Skeletal muscle satellite cell (primary cell): ENCODE measurements around the gene RBBP8NL.

Source experiments
- H3K27me3 ChIP-seq: 2 replicates; pipeline ENCODE4 v1.7.0; 2013; ENCODE audit warnings: low read length; ENCODE audit not compliant: control insufficient read depth, insufficient read depth
- H3K36me3 ChIP-seq: 2 replicates; pipeline ENCODE4 v1.7.0; 2013; ENCODE audit warnings: mild to moderate bottlenecking, control low read depth, low read length; ENCODE audit not compliant: insufficient read depth
- H3K4me1 ChIP-seq: 2 replicates; pipeline ENCODE4 v1.7.0; 2013; ENCODE audit warnings: low read length; ENCODE audit not compliant: control insufficient read depth, insufficient read depth
- H3K4me2 ChIP-seq: 2 replicates; pipeline ENCODE4 v1.7.0; 2013; ENCODE audit warnings: mild to moderate bottlenecking, low read length
- H3K4me3 ChIP-seq: 2 replicates; pipeline ENCODE4 v1.7.0; 2013; ENCODE audit warnings: low read length
- H3K9ac ChIP-seq: 2 replicates; pipeline ENCODE4 v1.7.0; 2013; ENCODE audit warnings: mild to moderate bottlenecking, low read depth, low read length, moderate library complexity
- H3K9me3 ChIP-seq: replicated peaks from 2 replicates; pipeline ENCODE4 v1.7.0; 2013; ENCODE audit warnings: mild to moderate bottlenecking, control low read depth, low read length

The RBBP8NL gene

DNA sequence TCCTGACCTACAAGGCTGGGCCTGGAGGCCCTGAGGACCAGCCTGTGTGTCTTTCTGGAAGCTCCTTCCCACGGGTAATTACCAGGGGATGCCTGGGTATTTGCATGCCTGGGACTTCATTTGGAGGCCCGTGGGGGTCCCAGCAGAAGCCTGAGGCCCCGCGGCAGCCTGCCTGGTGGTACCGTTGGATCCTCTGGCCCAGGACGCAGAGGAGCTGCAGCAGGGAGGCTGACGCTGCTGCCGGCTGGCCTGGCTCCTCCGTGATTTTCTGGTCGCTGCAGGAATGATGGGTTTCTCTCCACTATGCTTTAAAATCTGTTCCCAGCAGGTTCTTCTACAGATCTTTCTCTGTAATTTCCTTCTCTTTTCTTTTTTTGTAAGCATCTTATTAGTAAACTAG lies 26.8 kb downstream of the RBBP8NL start:
- H3K4me2 ChIP-seq, result no peak overlapping the region
- H3K9ac ChIP-seq, result no peak overlapping the region
- H3K4me1 ChIP-seq, result peaks cover under 1% of the 10 kb centered on the region
- no peaks in the 10 kb centered on the region for H3K27me3 ChIP-seq
- no peaks in the 10 kb centered on the region for H3K36me3 ChIP-seq
- H3K4me3 ChIP-seq, result no peak overlapping the region
- no peaks in the 10 kb centered on the region for H3K9me3 ChIP-seq

DNA sequence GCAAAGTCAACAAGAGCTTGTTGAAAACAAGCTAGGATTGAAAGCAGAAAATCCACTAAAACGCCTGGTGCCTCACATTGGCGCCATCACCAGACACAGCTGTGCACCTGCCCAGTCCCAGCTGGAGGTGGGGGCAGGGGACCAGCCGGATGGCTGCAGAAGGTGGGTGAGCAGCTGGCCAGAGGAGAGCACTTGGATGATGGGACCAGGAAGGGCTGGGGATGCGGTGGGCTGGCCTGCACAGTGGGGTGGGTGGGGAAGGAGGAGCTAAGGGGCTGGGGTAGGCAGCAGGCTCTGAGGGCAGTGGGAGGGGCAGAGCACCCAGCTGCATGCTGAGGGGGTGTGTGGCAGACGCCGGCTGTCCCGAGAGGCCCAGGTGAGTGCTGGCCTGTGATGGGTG lies 27.3 kb downstream of the RBBP8NL start:
- H3K9ac ChIP-seq, result no peak overlapping the region
- no peaks in the 10 kb centered on the region for H3K27me3 ChIP-seq
- no peaks in the 10 kb centered on the region for H3K36me3 ChIP-seq
- H3K4me3 ChIP-seq, result no peak overlapping the region
- no peaks in the 10 kb centered on the region for H3K4me1 ChIP-seq
- no peaks in the 10 kb centered on the region for H3K9me3 ChIP-seq
- no peak overlapping the region for H3K4me2 ChIP-seq

DNA sequence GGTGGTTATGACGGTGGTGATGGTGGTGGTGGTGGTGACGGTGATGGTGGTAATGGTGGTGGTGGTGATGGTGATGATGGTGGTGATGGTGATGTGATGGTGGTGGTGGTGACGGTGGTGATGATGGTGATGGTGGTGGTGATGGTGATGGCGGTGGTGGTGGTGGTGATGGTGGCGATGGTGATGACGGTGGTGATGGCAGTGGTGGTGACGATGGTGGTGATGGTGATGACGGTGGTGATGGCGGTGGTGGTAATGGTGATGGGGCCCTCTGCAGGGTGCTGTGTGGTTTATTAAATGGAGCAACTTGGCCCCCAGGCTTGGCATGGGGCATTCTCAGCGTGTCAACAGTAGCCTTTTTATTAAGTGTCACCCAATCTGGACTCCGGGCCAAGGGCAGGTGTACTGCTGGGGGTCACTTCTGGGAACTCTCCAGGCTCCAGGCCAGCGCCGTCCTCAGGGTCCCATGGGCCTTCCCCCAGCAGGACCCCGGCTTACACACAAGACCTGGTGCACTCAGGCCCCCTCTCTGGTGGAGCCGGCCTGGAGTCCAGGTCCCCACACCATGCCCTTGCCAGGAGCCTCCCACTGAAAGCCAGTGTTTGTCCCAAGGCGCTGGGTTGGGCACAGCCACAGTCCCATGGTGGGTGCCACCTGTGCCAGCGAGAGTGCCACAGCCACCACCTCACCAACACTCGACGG lies 29.1 kb downstream of the RBBP8NL start:
- no peak overlapping the region for H3K9ac ChIP-seq
- H3K4me2 ChIP-seq, result no peak overlapping the region
- H3K9me3 ChIP-seq, result no peaks in the 10 kb centered on the region
- H3K4me3 ChIP-seq, result no peak overlapping the region
- H3K27me3 ChIP-seq, result no peaks in the 10 kb centered on the region
- no peaks in the 10 kb centered on the region for H3K4me1 ChIP-seq
- H3K36me3 ChIP-seq, result peaks cover 1% of the 10 kb centered on the region

GRCh38 chr20:62396367-62397239 lies 30.7 kb downstream of the RBBP8NL start:
- Histone ChIP-seq H3K4me2 (no peak overlapping the region), H3K4me3 (no peak overlapping the region), H3K4me1 (no peaks in the 10 kb centered on the region), H3K36me3 (peaks cover 4% of the 10 kb centered on the region), H3K9ac (no peak overlapping the region), H3K27me3 (no peaks in the 10 kb centered on the region), H3K9me3 (no peaks in the 10 kb centered on the region)

DNA sequence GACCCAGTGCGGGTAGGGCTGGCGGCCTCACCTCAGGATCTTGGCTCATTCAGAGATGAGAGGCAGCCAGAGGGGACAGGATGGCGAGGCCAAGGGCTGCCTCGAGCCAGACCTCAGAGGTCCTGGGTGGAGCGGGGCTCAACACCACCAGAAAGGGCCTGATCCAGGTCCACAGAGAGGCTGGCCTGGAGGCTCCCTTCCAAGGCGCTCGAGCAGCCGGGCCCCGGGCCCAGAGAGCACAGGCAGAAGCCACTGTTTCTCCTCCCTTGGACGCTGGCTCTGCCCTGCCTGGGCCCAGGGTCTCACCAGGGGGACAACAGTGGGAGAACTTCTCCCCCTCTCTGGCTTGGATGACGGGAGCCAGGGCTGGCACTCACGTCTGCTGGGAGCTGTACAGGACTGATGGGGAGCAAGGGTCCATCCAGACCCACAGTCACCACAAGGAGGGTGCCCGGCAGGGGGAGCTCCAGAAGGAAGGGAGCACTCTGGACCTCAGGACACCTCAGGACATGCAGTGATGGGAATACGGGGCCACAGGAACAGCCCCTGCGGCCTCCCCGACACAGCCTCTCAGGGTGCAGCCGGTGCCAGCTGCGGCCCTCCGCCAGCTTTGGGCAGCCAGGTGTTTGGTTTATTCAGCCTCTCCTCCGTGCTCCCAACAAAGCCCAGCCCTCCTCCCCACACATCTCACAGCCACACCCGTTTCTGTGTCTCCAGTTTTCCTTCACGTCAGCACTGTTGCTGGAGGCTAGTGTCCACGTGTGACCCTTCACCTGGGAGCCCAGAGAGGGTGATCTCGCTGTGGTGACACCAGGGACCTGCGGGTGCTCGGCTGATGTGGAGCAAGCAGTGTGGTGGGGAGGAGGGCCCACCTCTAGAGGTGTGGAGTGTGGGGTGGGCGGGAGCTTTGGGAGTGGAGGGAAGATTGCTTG lies 31.8 kb downstream of the RBBP8NL start:
- H3K4me3 ChIP-seq, result no peak overlapping the region
- no peak overlapping the region for H3K9ac ChIP-seq
- no peak overlapping the region for H3K4me2 ChIP-seq
- H3K9me3 ChIP-seq, result no peaks in the 10 kb centered on the region
- no peaks in the 10 kb centered on the region for H3K4me1 ChIP-seq
- H3K27me3 ChIP-seq, result no peaks in the 10 kb centered on the region
- H3K36me3 ChIP-seq, result peaks cover 10% of the 10 kb centered on the region

GRCh38 chr20:62394248-62395245 lies 32.8 kb downstream of the RBBP8NL start:
- no peak overlapping the region for H3K9ac ChIP-seq
- H3K4me1 ChIP-seq, result no peaks in the 10 kb centered on the region
- H3K9me3 ChIP-seq, result no peaks in the 10 kb centered on the region
- H3K36me3 ChIP-seq, result peaks cover 19% of the 10 kb centered on the region
- H3K27me3 ChIP-seq, result no peaks in the 10 kb centered on the region
- H3K4me3 ChIP-seq, result no peak overlapping the region
- no peak overlapping the region for H3K4me2 ChIP-seq

- Histone ChIP-seq H3K9me3 (no peaks in the 10 kb centered on the region), H3K9ac (no peak overlapping the region), H3K36me3 (peaks cover 27% of the 10 kb centered on the region), H3K4me1 (peaks cover 1% of the 10 kb centered on the region), H3K27me3 (no peaks in the 10 kb centered on the region), H3K4me2 (no peak overlapping the region), H3K4me3 (no peak overlapping the region)
Observed at GRCh38 chr20:62393830-62394229, 33.5 kb downstream of the RBBP8NL start.

DNA sequence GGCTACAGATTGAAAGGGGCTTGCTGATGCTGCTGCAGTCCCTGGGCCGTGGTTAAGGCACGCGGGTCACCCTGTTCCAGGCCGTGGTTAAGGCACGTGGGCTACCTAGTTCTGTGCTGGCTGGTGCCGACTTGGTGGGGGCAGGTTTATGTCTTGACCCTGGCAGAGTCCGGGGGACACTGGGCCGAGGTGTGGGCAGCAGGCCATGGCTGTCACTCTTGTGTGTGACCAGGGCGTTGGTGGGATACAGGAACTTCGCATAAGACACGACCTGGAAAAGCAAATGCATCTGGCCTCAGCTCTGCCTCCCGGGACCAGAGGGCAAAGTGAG lies 34.0 kb downstream of the RBBP8NL start:
- Histone ChIP-seq H3K27me3 (no peaks in the 10 kb centered on the region), H3K4me2 (no peak overlapping the region), H3K9ac (no peak overlapping the region), H3K4me1 (peaks cover 7% of the 10 kb centered on the region), H3K4me3 (no peak overlapping the region), H3K9me3 (no peaks in the 10 kb centered on the region), H3K36me3 (peaks cover 32% of the 10 kb centered on the region)

- H3K4me3 ChIP-seq, result no peak overlapping the region
- H3K27me3 ChIP-seq, result no peaks in the 10 kb centered on the region
- H3K4me1 ChIP-seq, result peaks cover 12% of the 10 kb centered on the region
- H3K9me3 ChIP-seq, result no peaks in the 10 kb centered on the region
- H3K36me3 ChIP-seq, result peaks cover 36% of the 10 kb centered on the region
- H3K4me2 ChIP-seq, result no peak overlapping the region
- no peak overlapping the region for H3K9ac ChIP-seq
Observed at GRCh38 chr20:62392621-62393334, 34.6 kb downstream of the RBBP8NL start.

- no peaks in the 10 kb centered on the region for H3K27me3 ChIP-seq
- H3K9ac ChIP-seq, result no peak overlapping the region
- H3K4me2 ChIP-seq, result no peak overlapping the region
- H3K36me3 ChIP-seq, result peaks cover 43% of the 10 kb centered on the region
- peaks cover 14% of the 10 kb centered on the region for H3K4me1 ChIP-seq
- no peak overlapping the region for H3K4me3 ChIP-seq
- H3K9me3 ChIP-seq, result no peaks in the 10 kb centered on the region
Observed at GRCh38 chr20:62392077-62392418, 35.3 kb downstream of the RBBP8NL start.
